ENCODE data around the gene GPR6. TPM values are rescaled to one million over a fixed set of nuclear protein-coding genes. Genes with fewer than 3 reads are reported as not detected.

GPR6 gene
- total and polyA plus RNA-seq, 2 of the 8 experiments (the other 6 are each of a cell fraction or from before 2014, with no cell fraction given): 0.18 to 0.37 TPM

- Histone ChIP-seq H3K9me3 (ENCODE audit: insufficient read depth in 2 of 2, low read depth in 1 of 2, low read length in 1 of 2) (no peaks in the 10 kb centered on the region), H3K36me3 (ENCODE audit: control insufficient read depth in 2 of 4, insufficient read depth in 4 of 4, low read length in 3 of 4) (no peaks in the 10 kb centered on the region), H2BK20ac (ENCODE audit: low read length) (no peak overlapping the region), H3K79me2 (ENCODE audit: control insufficient read depth in 1 of 2, insufficient read depth in 2 of 2, low read length in 2 of 2) (no peaks in the 10 kb centered on the region), H3K56ac (replicated peaks; ENCODE audit: insufficient read length, low read depth, low read length) (no peak overlapping the region), H2BK120ac (replicated peaks; ENCODE audit: low read depth, low read length) (no peak overlapping the region), H3K4me2 (ENCODE audit: insufficient read depth in 1 of 2, low read depth in 2 of 2, low read length in 2 of 2) (no peak overlapping the region), H3K27me3 (replicated peaks in 1 of 4; ENCODE audit: control insufficient read depth in 3 of 4, extremely low read depth in 1 of 4, insufficient read depth in 3 of 4, low read length in 3 of 4) (no peaks in the 10 kb centered on the region; a peak in 3 of 7 replicates), H3K23me2 (ENCODE audit: low read depth, low read length) (no peaks in the 10 kb centered on the region), H4K5ac (ENCODE audit: insufficient read length, low read depth, low read length) (no peak overlapping the region), H3K4me1 (replicated peaks in 1 of 4; ENCODE audit: control insufficient read depth in 3 of 4, insufficient read depth in 4 of 4, low read length in 3 of 4) (no peaks in the 10 kb centered on the region), H3K14ac (ENCODE audit: insufficient read length) (no peak overlapping the region), H3K23ac (ENCODE audit: insufficient read length) (no peak overlapping the region), H2AK5ac (ENCODE audit: low read depth, low read length) (no peak overlapping the region), H3K9ac (replicated peaks in 1 of 4; ENCODE audit: extremely low read depth in 1 of 4, low read depth in 3 of 4, low read length in 3 of 4) (no peak overlapping the region), H2AFZ (ENCODE audit: low read length) (no peak overlapping the region), H2BK12ac (ENCODE audit: low read depth, low read length) (no peak overlapping the region), H2BK5ac (ENCODE audit: low read depth, low read length) (no peak overlapping the region), H3K18ac (ENCODE audit: extremely low read depth, low read length) (no peak overlapping the region), H2BK15ac (ENCODE audit: low read length) (no peak overlapping the region), H3K27ac (ENCODE audit: low read depth, low read length) (no peak overlapping the region), H4K20me1 (replicated peaks in 1 of 2; ENCODE audit: control insufficient read depth in 1 of 2, insufficient read depth in 2 of 2, low read length in 2 of 2) (no peaks in the 10 kb centered on the region), H3K4ac (replicated peaks; ENCODE audit: insufficient read length, low read depth, low read length) (no peak overlapping the region), H3K4me3 (ENCODE audit: extremely low read depth in 1 of 4, insufficient read depth in 2 of 4, low read depth in 3 of 4, low read length in 4 of 4) (no peak overlapping the region), H4K8ac (ENCODE audit: extremely low read depth, insufficient read depth, low read length) (no peak overlapping the region), H3K79me1 (ENCODE audit: low read depth, low read length) (no peaks in the 10 kb centered on the region), H4K91ac (replicated peaks; ENCODE audit: insufficient read length, low read length) (no peak overlapping the region)
- ChIA-PET CTCF (ENCODE audit: partially characterized antibody) (interaction anchor here (1.0 kb wide), 1 partner anchor 74 kb away, joined by 3 read pairs; no protein-coding TSS in a partner anchor), POLR2A (ENCODE audit: partially characterized antibody) (no interaction called here)
- FAIRE-seq: no peak
- 91% methylated on average over 2 of the region's 2 CpGs; no CpG with 5 or more reads in 1 of the 2 experiments for WGBS, 2 experiments (ENCODE audit: extremely low coverage in 1 of 2, insufficient coverage in 1 of 2, insufficient read length in 1 of 2, insufficient replicate concordance in 2 of 2, low coverage in 1 of 2, low lambda C conversion rate in 2 of 2, missing lambda C conversion rate in 1 of 2)
- no peak for DNase-seq (ENCODE audit: low read depth in 1 of 2, low spot score in 2 of 2)
- TF ChIP-seq TEAD4 (IDR thresholded peaks at IDR 0.05; ENCODE audit: low read depth, low read length) (no peak), HDAC2 (IDR thresholded peaks at IDR 0.05; ENCODE audit: borderline replicate concordance in 1 of 2, low read depth in 2 of 2, low read length in 2 of 2) (no peak), TBP (IDR thresholded peaks at IDR 0.05; ENCODE audit: low read depth, low read length) (no peak), FOSL1 (IDR thresholded peaks at IDR 0.05; ENCODE audit: insufficient read depth, low read depth, low read length) (no peak), KDM5A (IDR thresholded peaks at IDR 0.05; ENCODE audit: low read length) (no peak), SRF (IDR thresholded peaks at IDR 0.05; ENCODE audit: low read depth, low read length) (no peak), RBBP5 (IDR thresholded peaks at IDR 0.05; ENCODE audit: borderline replicate concordance, low read depth, low read length) (no peak), ATF2 (IDR thresholded peaks at IDR 0.05; ENCODE audit: low read length) (no peak), JUND (IDR thresholded peaks at IDR 0.05; ENCODE audit: low read length) (no peak), CBX5 (IDR thresholded peaks at IDR 0.05; ENCODE audit: low read depth, low read length) (no peak), ZNF274 (IDR thresholded peaks at IDR 0.05; ENCODE audit: borderline replicate concordance, extremely low read depth, low read length) (no peak), MAFK (IDR thresholded peaks at IDR 0.05; ENCODE audit: low read depth, low read length) (no peak), SIRT6 (IDR thresholded peaks at IDR 0.05; ENCODE audit: low read length) (no peak), EGR1 (IDR thresholded peaks at IDR 0.05; ENCODE audit: borderline replicate concordance, low read depth, low read length) (no peak)
These were observed 13.2 kb upstream of the GPR6 start for GRCh38 chr6:109964949-109965348.

Measured in H1 (cell line).